ENCODE measurements around the gene GSTO1.

The GSTO1 gene

DNA sequence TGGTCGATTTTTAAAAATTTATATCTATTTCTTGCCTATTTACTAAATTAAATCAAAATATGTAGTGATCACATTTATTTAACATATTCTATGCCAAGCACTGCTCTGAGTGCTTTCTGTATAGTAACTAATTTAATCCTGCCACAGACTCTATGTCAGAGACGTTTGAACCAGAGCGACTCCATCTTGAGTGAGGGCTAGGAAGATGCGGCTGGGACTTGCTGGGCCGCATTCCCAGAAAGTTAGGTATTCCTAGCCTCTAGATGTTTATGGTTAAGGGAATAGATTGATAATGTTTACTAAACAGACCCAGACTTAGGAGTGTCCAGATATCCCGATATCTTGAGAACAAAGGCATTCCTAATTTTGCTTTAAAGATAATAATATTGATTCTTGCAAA is 3.2 kb upstream of the GSTO1 start:
- FAIRE-seq: no peak

GRCh38 chr10:104252368-104252767 is 2.3 kb upstream of the GSTO1 start:
- FAIRE-seq: no peak

DNA sequence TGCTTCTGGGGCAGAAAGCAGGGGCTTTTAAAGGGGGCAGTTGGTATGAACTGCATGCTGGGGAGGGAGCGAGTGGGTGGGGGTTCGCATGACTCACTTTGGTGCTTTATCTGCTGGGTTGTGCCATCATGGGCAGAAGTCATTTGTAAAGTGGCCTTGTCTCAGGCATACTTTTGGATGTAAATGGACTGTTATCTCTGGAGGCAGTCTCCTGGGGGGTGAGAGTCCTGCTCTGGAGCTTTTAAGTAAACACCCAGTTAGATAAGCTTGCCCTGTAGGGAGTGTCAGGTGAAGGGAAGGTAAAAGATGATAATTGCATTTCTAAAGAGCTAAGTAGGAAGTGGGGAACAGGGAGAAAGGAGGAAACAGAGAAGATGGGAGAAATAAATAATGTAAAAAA is 1.6 kb upstream of the GSTO1 start:
- FAIRE-seq: no peak

GRCh38 chr10:104253606-104254410 is 884 bp upstream of the GSTO1 start:
- FAIRE-seq: no peak

DNA sequence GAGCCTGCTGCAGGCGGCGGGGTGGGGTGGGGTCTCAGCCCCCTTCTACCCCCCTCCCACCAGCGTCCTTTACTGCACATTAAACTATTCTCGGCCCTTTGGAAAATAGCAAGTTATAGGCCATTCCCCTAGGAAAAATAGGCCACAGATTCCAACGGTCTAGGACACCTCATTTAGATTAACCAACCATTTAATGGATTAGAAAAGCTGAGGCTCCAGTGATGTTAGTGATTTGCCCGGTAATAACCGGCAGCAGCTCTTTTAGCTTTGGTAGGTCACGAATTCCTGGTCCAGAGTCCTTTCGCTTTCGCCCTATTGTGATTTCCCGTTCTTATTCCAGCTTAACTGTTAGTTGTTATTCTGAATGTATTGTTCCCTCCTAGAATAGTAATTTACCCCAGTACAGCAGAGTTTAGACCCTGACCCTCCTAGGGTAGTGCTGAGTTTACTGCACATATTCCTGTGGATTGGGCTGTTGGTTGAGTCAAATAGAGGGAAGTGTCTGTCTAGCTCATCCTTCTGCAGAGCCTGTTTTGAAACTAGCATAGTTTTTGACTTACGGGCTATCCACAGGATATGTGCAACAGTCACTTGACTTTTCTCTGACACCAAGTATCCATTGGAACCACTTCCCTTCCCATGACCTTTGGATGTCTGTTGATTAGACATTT is 754 bp downstream of the GSTO1 start:
- FAIRE-seq: no peak

GRCh38 chr10:104256335-104256961 is 1.8 kb downstream of the GSTO1 start:
- FAIRE-seq: no peak

DNA sequence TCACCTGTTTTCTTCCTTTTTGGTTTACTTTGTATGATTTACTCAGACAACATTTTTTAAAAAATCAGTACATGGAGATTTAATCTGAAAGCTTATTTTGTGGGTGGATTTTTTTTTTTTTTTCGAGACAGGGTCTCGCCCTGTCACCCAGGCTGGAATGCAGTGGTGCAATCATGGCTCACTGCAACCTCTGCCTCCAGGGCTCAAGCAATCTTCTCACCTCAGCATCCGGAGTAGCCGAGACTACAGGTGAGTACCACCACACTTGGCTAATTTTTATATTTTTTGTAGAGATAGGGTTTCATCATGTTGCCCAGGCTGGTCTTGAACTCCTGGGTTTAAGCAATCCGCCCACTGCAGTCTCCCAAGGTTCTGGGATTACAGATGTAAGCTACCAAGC is 2.5 kb downstream of the GSTO1 start:
- FAIRE-seq: no peak

- FAIRE-seq: no peak
Measured at GRCh38 chr10:104258209-104258608, 3.5 kb downstream of the GSTO1 start.

GRCh38 chr10:104259456-104259855 is 4.8 kb downstream of the GSTO1 start:
- FAIRE-seq: peak; percentile 51

GRCh38 chr10:104259999-104260774 is 5.5 kb downstream of the GSTO1 start:
- FAIRE-seq: no peak

DNA sequence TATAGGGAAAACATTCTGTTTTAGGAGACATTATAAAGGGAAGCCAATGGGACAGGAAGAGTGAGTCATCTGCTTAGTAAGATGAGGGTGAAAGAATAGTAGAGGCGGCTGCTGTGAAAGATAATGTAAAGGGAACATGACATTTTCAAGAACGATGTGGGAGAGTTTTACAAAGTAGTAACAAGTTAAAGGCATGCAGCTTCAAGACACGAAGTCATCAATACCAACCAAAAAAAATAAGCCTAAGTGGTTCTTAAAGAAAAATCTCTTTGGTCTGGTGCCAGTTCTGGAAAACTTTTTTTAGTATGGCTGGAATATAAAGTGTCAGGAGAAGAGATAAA is 6.1 kb downstream of the GSTO1 start:
- no peak for FAIRE-seq

DNA sequence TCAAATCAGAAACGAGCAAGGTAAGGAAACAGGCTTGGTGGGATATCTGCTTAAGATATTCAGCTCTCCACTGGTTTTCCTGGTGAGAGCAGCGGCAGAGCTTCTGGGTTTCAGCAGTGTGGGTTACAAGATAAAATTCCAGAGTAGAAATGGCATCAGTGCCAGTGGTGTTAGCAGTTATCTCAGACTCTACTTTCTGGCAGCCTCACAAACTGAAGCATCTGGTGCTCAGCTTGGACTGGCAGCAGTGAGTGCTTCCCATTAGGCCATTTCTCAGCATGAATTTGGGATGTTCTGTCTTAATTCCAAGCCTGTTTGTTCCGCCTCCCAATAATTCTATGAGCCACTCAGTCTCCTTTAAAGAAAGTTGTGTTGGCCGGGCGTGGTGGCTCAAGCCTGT is 7.4 kb downstream of the GSTO1 start:
- FAIRE-seq: no peak

DNA sequence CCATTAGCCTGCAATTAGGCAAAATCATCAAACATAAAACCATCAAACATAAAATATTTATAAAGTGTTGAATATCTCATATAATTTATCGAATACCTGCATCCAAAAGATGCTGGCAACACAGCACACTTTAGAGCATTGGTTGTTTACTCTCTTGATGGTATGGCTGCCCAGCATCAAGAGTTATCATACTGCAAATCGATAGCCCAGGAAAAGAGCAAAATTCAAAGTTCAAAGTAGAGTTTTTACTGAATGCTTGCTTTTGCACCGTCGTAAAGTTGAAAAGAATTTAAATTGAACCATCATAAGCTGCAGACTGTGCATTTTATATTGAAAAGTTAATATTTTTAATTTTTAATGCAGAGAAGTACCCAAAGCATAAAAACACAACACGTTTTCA is 10.1 kb downstream of the GSTO1 start:
- FAIRE-seq: no peak

DNA sequence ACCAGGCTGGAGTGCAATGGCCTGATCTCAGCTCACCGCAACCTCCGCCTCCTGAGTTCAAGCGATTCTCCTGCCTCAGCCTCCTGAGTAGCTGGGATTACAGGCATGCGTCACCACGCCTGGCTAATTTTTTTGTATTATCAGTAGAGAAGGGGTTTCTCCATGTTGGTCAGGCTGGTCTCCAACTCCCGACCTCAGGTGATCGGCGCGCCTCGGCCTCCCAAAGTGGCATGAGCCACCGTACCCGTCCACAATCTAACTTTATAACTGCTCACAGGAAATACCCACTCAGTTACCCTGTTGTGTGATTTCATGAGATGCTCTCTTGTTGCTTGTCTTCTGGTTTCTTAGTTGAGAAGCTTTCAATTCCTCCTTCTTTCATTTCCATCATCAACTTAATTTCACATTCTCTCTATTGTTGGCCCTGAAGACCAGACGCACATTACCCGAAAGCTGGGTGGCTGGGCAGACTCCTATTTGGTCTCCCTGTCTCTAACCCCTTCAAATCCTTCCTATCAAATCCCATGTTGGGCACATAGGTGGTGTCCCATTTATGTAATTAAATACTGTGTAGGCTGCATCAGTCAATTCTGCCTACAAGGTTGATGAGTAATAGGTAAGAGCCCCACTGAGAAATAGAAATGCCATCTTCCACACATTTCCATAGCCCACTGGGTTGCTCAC is 13.2 kb downstream of the GSTO1 start:
- FAIRE-seq: no peak

GRCh38 chr10:104268405-104268712 is 13.7 kb downstream of the GSTO1 start:
- no peak for FAIRE-seq

DNA sequence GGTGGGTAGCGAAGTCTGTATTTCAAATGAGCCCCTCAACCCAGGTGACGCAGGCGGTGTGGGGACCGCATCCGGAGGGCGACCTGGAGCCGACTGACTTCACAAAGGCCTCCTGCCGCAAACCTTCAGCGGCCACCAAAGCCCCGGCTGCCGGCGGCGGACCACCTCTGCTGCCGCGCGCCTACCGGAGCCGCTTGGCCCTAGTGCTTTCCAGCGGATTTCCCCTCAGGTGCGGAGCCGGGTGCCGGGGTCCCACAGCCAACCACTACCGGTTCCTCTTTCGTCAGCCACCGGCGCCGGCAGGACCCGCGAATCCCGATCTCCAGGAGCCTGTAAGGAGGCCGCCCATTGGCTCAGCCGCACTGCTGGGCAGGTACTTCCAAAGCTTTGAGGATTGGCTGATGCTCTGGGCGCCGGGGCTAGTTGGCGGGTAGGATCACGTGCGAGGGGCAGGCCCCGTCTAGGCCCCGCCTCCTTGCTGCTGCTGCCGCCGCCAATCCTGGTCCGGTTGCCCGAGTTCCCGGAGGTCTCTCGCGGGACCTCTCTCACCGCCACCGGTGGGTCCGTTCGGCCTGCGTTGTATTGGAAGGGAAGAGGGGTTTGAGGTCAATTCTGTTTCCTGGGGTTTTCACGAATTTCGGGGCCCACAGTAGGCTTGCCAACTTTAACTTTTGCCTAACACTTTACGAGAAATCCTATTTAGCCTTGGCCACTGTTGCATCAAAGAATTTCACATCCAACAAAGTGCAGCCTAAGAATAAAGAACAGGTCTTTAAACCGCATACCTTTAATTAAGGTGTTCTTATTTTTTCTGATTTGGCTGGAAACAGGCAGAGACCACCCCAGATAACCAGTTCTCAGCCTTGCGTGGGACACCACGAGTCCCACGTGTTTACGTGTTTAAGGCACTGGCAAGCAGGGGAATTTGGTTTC is 14.3 kb downstream of the GSTO1 start, which contains the start of gene GSTO2:
GSTO2 (plus strand) TSS at position 472 of the 933 bp plus-strand sequence. CDS start 5,732 bp downstream, outside the sequence.
- peak; percentile 71 for FAIRE-seq

DNA sequence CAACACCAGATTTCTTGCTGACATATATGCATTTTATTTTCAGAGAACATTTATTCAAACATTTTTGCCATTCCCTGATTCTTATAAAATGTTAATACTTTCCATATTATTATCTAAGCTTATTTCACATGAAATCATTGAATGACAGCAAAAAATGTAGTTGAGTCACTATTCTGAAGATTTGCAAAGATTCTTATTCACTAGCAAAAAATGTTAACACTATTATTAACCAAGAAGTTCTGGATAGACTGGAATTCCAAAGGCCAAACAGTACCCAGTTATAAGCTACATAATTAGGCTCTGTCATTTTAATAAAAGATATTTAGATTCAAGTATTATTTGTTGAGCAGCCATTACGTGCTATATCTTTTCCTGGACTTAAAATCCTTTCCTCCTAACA is 18.6 kb downstream of the GSTO1 start:
- no peak for FAIRE-seq

DNA sequence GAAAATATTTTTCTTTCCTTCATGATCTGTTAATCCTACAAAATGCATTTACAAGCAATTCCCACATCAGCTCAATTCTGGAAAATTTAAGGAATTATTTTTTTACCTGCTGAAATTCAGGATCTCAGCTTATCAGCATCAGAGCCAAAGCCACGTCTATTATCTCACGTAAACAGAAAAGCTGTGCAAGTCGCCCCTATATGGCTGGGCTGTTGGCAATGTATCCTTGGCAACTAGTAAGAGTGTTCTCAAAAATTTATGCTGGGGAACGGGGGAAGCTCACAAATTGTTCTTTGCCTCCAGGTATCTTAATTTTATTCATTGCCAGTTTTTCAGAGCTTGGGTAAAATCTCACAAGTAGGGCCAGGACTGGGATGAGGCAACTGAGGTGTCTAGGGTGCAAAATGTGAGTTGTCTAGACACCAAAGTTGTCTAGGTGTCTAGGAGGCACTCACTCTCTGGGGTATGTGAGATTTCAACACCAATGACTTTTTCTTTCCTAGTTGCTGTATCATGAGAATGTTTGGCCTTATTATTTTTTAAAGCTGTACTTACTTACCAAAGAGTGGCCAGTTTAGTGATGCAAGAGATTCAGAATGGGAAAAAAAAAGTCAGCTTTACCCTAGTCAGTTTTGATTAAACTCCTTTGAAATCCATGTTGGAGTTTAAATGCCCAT is 19.3 kb downstream of the GSTO1 start:
- no peak for FAIRE-seq

DNA sequence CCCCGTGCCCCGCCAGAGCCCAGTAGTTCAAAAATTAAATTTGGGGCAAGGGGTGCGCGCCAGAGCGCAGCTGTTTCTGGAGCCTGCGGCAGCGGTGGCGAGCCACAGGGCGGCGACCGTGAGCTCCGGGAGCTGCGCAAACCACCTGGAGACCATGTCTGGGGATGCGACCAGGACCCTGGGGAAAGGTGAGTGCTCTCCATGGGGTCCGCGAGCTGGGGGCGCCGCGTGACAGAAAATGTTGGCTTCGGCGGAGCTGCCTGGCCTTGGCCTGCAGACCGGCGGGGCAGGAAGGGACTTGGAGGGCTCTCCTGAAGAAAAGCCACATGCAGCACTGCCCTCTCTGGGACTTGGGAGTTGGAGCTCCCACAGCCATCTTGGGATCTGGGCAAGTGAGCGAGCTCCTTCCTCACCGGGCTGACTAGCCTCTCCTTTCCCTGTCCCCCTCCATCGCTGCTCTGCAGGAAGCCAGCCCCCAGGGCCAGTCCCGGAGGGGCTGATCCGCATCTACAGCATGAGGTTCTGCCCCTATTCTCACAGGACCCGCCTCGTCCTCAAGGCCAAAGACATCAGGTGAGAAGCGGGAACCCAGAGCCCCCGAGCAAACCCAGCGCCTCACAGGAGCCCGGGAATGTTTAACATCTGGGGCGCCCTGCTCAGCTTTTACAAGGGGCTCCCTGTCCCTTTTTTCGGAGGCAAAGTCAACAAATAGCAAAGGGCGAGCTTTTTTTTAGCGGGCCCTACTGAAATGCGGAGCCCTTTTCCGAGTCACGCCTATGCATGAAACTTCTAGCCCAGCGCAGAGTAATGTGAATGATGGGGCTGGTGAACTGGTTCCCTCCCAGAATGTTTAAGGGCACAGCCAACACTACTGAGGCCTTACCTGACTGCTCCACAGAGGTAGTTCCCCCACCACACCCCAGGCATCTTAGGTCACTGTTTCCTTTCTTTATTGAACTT is 20.4 kb downstream of the GSTO1 start:
- no peak for FAIRE-seq

DNA sequence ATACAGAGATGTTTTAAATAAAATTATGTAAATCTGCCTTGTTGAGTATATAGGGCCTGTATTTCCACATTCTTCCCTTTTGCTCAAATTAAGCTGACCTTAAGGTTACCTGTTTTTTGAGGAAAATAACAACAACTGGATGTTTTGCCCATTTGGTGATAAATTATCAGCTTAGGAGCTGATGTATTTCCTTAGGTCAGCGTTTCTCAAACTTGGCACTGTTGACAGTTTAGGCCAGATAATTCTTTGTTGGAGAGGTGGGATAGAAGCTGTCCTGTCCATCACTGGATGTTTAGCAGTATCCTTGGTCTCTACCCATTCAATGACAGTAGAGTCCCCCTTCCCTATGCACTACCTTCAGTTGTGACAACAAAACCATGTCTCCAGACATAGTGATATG is 21.5 kb downstream of the GSTO1 start:
- FAIRE-seq: no peak
